AG08395 (cell line): ENCODE data around the gene PTPRR.

Source experiments
- DNase-seq: peaks from one replicate; pipeline ENCODE4 v3.0.0; 2012; ENCODE audit warnings: mixed read lengths, low spot score

The PTPRR gene

DNA sequence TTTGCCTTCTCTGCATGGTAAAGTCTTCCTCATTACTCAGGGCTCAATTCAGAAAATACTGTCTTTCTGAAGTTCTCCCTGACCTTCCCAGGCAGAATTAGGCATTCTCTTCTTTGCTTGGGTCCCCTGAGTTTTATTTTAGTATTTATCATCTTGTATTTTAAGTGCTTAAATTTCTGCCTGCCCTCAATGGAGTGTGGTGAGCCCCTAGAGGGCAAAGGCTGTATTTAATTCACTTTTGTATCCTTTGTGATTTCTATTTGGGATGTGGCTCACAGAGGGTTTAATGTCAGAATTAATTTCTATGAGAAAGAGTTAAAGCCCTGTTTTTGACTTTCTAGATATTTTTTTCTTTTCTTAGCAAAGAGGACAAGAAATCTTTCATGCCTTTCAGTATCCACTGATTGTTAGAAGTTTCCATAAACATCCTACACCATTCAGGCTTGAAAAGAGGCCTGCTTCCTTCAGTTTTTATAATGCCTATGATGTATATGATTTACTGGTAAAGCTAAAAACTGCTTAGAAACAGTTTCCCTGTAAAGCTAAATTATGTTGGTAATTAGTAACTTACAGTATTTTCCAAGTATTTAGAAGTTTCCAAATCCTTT is 227.8 kb downstream of the PTPRR start:
- peak; percentile 62 for DNase-seq

DNA sequence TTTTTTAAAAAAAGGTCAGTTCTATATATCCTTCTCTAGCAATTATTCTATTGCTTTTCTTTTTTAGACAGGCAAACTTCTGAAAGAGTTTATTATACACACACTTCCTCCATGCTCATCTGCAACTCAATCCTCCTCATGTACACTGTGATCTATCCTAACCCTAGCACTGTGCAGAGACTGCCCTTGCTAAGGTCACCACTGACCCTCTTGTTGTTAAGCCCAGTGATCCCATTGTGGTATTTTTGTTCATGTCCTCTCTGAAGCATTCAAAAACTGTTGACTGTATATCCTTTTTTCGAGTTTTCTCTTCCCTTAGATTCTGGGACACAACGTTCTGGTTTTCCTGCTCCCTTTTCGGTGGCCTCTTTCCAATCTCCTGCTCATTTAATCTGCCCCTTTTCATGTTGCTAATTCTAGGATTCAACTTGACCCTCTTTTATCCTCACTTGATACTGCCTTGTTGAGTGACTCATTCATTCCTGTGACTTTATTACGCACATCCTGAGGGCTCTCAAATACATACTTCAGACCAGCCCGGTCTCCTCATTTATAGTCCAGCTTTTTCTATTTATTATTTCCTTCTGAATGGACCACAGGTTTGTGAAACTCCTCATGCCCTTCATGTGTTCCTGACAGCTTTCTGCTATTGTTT is 229.4 kb downstream of the PTPRR start:
- DNase-seq: no peak

DNA sequence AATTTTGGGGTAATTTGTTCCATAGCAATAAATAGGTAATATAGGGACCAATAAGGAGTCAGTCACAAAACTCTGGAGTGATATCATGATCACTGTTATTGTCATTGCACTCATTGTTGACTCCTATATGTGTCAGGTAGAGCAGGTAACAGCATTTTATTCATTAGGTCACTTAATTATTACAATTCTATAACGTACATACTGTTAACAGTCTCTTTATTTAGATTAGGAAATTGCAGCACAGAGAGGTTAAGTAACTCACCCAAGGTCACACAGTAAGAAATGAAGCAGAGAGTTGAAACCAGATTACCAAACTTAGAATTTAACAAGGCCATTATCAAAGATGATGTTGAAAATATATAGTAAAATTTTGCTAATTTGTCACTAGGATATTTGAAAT is 233.6 kb downstream of the PTPRR start:
- no peak for DNase-seq

DNA sequence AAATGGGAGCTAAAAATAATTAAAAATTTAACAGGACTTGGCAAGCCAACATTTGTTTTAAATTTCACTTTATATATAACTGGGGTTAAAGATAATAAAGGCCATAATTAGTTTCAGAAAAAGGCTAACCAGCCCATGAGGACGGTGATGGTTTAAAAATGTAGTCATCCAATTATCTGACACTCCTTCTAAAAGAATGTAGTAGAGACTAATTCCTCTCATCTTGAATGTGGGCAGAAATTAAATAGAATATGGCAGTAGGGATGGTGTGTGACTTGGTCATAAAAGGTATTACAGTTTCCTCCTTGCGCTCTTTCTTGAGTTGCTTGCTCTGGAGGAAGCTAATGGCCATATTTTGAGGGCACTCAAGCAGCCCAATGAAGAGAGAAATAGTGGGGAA is 234.2 kb downstream of the PTPRR start:
- no peak for DNase-seq

DNA sequence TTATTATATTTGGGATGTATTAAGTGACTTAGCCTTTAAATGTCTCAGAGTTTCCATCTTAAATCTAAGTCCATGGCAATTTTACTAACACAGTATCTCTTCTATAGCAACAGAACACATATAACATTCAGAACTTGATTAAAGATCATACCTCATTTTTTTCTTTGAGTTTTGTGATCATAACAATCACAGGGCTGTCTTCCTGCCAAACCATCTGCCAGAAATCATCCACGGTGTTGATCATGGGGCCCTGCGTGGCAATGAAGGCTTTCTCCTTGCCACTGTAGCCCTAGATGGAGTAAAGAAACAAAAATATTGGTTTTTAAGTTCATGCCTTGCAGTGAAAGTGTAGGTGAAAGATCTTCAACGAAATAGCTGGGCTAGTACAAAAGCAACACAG is 236.6 kb downstream of the PTPRR start:
- no peak for DNase-seq

DNA sequence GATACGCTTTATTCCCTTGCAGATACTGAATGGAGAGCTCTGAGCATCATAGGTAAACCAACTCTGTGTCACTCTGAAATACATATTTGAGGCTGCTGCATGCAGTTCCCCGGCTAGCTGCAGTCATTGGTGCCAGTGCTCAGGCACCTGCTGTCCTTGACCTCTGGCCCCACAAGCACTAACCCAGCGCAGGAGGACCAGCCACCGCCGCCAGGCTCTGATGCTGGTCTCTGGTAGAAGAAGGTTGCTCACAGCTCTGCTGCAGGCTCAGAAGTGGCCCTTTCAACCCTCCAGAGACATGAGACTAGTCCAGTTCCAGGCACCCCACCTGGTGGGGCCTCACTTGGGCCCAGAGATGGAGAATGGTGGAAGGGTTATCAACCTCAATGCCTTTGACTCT is 248.8 kb downstream of the PTPRR start:
- no peak for DNase-seq

DNA sequence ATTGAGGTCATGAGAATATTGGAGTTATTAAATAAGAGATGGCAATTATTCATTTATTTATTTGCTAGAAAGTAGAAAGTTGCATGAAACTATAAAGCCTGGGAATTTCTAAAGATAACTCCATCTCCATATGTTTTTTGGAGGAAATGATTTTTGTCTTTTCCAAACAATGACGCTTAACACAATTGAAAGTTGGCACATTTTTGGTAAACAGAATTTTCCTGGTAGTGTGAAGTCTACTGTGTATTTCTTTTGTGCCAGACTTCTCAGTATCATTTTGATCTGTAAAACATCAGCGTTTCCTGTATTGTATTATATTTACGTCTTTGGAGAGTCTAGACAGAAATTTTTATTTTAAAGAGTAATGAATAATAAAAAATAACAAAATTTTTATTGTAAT is 249.6 kb downstream of the PTPRR start:
- no peak for DNase-seq

DNA sequence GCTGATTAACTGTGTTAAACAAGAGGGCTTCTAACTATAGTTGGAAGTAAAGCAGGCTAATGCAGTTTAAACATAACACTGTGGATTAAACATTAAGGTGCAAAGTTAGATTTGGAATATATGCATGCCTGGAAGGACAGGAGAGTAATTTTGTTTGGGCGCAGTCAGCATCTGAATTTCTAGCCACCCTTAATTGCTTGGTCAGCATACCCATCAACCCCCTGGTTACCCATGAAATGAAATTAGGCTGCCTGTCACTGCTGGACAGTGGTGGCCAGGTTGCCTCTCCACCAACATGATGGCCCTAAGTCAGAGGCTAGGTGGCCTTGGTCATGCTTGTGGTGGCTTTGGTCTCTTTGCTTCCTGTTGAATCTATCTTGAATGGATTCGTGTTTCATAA is 253.3 kb downstream of the PTPRR start:
- no peak for DNase-seq

DNA sequence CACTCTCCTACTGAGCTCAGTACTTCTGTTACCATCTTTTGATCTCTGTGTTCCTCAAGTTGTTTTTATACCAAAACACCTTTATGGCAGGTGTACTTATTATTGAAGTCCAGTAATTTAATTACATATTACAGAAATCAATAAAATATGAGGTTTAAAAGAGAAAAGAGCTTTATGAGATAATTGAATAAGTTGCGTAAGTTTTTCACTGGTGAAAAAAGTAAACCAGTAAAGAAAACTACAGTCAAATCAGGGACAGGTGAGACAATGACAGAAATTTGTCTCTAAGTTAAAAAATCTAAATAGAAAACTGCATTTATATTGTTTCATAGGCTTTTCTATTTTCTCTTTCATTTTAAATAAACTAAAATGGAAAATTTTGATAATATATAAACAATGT is 254.2 kb downstream of the PTPRR start:
- DNase-seq: no peak

DNA sequence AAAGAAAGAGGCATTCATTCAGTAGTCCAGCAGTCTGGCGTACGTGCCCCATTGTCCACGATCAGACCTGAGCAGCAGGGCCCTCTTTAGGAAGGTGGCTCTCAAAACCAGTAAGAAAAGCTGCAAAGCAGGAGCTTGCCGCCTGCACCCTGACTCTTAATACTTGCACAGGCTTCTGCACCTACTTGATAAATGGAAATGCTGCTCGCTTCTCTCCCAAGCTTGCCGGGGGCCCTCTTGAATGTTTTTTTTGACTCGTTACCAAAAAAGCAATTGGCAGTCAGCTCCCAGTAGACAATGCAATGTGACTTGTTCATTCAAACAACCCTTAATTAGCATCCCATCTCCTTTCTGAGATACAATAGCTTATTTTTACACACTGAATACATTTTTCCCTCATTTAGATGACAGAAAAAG is 256.1 kb downstream of the PTPRR start:
- DNase-seq: no peak

DNA sequence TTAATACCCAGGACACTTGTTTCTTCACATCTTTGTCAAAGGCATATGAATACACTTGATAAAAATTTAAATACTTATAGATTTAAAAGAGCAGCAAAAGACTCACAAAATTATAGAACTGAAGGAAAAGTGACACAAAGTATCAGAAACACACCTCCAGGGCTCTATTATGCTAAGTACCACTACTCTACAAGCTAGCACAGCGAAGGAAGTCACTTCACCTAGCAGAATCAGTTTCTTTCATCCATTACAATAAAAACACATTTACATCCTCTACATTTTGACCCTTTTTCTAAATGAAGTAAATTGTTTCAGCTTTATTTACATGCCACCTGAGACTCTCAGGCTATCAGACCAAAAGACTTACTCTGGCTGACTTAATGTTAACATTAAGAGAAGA is 256.7 kb downstream of the PTPRR start:
- no peak for DNase-seq

DNA sequence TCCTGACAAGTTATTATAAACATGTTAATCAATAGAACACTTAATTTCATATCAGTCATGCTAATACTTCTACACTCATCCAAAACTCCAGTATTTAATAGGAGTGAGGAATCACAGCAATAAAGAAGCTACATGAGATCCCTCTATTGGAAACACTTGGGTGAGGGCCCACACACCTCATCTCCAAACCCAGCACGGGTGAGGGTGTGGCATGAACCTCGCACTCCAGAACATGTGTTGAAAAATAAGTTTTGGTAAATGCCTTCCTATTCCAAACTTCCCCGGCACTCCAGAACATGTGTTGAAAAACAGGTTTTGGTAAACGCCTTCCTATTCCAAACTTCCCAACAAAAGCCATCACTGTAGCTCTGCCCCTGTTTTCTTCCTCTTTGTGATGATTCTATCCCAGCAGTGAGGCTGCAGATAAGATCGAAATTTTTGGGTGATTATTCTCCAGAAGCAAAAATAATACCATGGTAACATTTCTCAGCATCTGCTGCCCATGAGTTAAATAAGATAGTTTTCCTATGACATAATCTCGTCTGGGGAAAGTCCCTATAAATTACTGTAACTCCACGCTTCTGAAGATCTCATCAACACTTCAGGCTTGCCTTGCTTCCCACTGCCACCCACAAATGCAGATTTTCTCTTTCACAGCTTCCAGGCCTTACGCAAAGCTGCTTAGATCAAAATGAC is 258.9 kb downstream of the PTPRR start:
- peak; percentile 67 for DNase-seq

DNA sequence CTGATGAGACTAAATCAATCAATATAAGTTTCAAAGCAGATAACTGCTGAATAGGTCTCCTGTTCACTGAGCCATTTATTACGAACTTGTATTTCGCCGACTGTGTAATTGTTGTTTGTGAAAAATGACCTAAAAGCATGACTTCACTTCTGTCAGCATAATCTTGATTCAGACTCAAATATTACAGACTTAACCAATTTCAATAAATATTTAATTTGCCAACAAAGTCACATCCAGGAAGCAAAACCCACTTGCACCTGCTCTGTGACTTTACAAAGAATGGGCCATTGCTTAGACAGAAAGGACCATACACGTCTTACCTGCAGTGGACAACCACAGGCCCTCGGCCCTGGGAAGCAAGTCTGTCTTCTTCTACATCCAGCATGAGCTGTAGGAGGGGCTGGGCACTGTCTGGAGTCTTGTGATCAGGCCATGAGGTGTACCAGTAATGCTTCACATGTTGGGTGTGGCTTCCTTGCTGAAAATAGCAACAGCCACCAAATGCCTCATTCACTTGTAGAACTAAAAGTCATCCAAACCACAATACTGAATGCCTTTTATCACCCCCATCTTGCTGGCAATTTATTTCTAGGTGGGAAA is 259.8 kb downstream of the PTPRR start:
- DNase-seq: peak; percentile 77

DNA sequence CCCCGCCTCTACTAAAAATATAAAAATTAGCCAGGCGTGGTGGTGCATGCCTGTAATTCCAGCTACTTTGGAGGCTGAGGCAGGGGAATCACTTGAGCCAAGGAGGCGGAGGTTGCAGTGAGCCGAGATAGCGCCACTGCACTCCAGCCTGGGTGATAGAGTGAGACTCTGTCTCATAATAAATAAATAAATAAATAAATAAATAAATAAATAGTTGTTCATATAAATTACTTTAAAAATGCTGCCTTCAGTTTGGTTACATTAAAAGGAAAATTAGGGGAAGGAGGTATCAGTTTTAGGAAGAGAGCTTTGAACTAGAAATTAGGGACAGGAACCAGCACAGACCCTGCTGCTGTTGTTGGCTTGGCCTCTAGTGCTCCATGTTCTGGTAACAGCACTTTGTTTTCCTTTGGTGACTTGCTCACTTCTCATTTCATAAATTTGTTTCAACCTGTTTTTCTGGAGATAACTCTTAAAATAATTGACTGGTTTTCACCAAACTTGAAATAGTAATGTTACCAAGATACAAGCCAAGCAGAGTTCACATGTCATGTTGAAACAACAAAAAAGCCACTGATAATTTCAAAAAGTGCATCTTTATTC is 260.4 kb downstream of the PTPRR start:
- no peak for DNase-seq

DNA sequence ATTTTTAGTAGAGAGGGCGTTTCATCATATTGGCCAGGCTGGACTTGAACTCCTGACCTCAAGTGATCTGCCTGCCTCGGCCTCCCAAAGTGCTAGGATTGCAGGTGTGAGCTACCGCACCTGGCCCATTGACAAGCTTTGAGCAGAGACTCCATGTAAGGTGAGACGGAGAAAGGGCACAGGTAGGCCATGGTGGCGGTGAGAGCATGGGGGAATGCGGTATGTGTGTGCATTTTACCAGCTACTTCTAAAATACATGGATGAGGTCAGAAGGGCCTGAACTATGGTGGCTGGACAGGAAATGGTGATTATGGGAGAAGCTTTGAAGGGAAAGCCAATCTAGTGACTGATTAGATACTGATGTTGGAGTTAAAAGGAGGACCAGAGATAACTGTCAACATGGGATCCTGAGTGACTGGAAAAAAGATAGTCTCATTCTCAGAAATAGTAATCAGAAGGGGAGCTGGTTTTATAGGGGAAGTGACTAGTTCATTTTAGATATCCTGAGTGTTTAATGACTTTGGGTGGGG is 261.4 kb downstream of the PTPRR start:
- no peak for DNase-seq

DNA sequence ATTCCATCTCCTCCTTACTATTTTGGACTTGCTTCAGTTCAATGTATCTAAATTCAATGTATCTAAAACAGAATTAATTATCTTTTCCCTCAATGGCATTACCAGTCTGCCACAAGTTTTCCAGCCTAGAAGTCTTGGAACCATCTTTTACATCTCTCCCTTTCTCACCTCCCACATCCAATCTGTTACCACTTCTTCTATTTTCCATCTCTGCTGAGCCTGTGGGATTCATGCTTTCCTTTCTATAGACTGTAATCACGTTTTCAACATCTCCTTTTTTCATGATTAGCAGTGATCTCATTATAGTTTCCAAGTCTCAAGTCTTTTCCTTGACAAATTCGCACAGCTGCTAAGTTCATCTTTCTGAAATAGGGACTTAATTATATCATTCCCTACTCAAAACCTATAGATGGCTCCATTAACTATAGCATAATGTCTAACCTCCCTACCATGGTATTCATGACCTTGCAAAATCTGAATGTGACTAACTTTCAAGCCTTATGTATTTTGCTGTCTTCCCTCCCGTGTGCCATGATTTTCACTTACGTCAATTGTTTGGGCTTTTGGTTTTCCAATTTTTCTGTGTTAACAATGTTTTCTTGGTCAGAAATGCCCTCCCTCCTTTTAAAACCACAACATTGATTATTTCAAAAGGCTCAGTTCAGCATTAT is 262.8 kb downstream of the PTPRR start:
- no peak for DNase-seq

DNA sequence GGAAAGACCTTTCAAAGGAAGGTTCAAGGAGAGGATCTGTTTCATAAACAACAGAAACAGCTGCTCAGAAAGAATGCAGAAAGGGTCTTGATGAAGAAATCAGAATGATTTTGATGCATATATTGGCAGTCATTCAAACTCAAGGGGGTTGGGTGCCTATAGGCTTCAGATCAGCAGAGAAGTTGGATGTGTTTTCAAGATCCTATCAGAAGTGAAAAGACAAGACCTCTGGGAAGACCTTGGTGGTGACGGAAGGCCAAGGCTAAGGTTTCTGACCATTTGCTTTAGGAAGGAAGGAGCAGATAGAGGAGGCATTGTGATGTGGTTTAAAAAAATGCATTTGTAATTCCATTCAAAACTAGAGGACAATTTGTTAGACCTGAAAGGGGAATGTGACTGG is 268.1 kb downstream of the PTPRR start:
- no peak for DNase-seq

DNA sequence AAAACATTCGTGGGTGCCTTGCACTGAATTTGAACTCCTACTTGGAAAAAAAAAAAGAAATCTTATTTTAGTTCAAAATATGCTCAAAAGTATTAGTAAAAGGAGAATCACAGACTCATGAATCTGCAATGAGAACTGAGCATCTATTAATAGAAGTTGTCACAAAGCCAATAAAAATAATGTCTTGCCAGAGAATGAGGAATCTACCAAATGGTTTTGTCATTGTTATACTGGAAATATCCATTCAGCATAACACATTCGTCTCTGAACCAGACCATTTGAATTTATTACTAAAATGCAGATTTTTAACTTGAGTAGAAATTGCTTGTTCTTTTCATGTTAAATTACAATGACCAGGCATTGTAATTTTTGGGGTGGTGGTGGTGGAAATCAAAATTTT is 271.7 kb downstream of the PTPRR start:
- peak; percentile 62 for DNase-seq

DNA sequence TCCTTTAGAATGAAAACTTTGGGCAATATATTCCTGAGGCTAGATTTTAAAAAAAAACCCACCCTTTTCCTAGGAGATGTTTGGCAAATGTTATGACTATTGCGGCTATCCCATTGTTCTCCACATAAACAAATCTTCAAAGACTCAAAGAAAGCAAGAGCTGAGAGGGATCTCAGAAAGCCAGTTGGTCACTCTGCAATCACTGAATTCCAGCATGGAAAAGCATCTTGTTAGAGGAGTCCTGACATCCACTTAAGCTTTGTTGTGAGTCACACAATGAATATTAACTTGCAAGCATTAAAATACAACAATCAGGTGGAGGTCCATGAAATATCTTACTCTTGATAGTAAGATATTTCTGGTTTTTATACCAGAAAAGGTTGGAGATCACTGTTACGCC is 272.3 kb downstream of the PTPRR start:
- DNase-seq: no peak

DNA sequence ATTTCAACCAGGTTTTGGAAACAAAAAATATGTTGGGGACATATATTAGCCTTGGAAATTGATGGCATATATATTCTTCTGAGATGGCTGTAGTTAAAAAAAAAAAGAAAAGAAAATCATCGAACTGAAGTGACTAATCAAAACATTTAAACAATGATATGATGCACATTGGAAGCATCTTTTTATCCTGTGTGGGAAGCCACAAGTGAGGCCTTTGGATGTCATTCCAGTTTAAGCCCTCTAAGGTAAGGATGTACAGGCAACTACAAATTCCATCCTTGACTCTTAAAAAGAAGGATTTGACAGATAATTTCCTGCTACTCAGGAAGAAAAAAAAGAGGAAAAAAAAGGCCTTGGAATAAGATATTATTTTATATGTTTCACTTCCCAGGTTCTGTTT is 273.7 kb downstream of the PTPRR start:
- DNase-seq: peak; percentile 28

DNA sequence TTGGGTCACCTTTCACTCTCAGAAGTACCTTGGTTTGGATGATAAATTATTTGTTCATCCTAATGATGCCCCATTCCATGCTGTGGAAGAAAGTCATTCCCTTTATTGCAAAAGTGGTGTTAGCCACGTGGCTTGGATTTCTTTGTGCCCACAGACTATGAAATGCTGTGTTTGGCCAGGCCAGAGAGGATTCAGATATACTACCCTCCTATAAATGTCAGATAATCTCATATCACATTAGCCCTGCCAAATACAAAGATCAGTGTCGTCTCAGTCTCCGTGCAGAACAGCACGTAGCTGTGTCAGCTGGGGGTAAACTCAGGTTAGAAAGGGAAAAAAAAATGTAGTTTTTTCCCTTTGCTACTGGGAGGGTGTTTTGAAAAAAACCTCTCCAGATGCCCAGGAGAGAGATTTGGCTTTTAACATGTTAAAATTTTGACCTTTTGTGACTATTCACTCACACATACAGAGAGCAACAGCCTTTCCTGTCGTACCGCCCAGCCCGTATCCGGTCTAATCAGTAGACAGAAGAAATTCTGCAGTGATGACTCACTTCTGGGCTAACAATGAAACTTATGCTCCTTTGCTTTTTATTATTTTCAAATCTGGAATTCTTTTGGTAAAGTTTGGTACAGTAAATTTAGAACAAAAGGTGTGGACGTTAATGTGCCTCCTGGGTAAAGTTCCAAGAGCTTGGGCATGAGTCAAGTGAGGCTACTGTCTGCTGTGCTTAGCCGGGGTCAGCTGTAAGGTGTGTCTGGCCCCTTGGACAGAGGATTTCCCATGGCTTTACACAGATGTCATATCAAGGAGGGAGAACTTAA is 274.8 kb downstream of the PTPRR start:
- DNase-seq: peak; percentile 82
